GM15510 (cell line): ENCODE data around the gene SHISA8.
A peak's percentile ranks its signal among the peaks of the same experiment; 100 is the strongest.

ENCODE experiments used
- POLR2A ChIP-seq: IDR thresholded peaks from 3 replicates; pipeline ENCODE4 v1.6.1; 2011; ENCODE audit warnings: borderline replicate concordance; ENCODE audit not compliant: insufficient read length; ENCODE audit errors: extremely low read depth

Gene SHISA8

GRCh38 chr22:41939981-41940831 is 25.3 kb upstream of the SHISA8 start:
- TF ChIP-seq POLR2A, result peak; percentile 82

- TF ChIP-seq POLR2A, result no peak
These were observed 22.0 kb upstream of the SHISA8 start for GRCh38 chr22:41936894-41937169.

- TF ChIP-seq POLR2A, result peak; percentile 14
These were observed 20.6 kb upstream of the SHISA8 start for GRCh38 chr22:41935509-41935908.

GRCh38 chr22:41935015-41935351 is 20.1 kb upstream of the SHISA8 start:
- TF ChIP-seq POLR2A, result no peak

GRCh38 chr22:41934284-41935014 is 19.6 kb upstream of the SHISA8 start:
- TF ChIP-seq POLR2A, result peak; percentile 12

- no peak for TF ChIP-seq POLR2A
These were observed 18.7 kb upstream of the SHISA8 start for GRCh38 chr22:41933411-41934177.

- peak; percentile 2 for TF ChIP-seq POLR2A
These were observed 17.5 kb upstream of the SHISA8 start for GRCh38 chr22:41932353-41932752.

GRCh38 chr22:41931701-41932269 is 16.9 kb upstream of the SHISA8 start:
- peak; percentile 23 for TF ChIP-seq POLR2A

GRCh38 chr22:41929418-41929810 is 14.5 kb upstream of the SHISA8 start:
- no peak for TF ChIP-seq POLR2A

- TF ChIP-seq POLR2A, result no peak
These were observed 13.9 kb upstream of the SHISA8 start for GRCh38 chr22:41928593-41929417.

GRCh38 chr22:41927813-41928212 is 12.9 kb upstream of the SHISA8 start:
- no peak for TF ChIP-seq POLR2A

- TF ChIP-seq POLR2A, result peak; percentile 41
These were observed 11.0 kb upstream of the SHISA8 start for GRCh38 chr22:41925783-41926460.

- TF ChIP-seq POLR2A, result peak; percentile 2
These were observed 8.9 kb upstream of the SHISA8 start for GRCh38 chr22:41923595-41924276.
